Ectodermal cell (in vitro differentiated cells): ENCODE results near the gene KRT16.
"Not testable (repeated sequence)": the region's sequence is repeated elsewhere in the genome, so short reads cannot be mapped to it uniquely, and the experiment has no call there.

Source experiments
- H3K27ac ChIP-seq: 2 replicates; pipeline ENCODE4 v1.7.0; 2013; ENCODE audit warnings: mild to moderate bottlenecking, low read depth, low read length; ENCODE audit not compliant: insufficient read depth, poor library complexity, severe bottlenecking
- H3K27me3 ChIP-seq: 2 replicates; pipeline ENCODE4 v1.7.0; 2013; ENCODE audit warnings: mild to moderate bottlenecking, low read length; ENCODE audit not compliant: insufficient read depth, control insufficient read depth, poor library complexity, severe bottlenecking
- H3K36me3 ChIP-seq: one replicate; pipeline ENCODE4 v1.7.0; 2013; ENCODE audit warnings: low read length; ENCODE audit not compliant: control insufficient read depth, insufficient read depth
- H3K4me1 ChIP-seq: one replicate; pipeline ENCODE4 v1.7.0; 2013; ENCODE audit warnings: low read length; ENCODE audit not compliant: control insufficient read depth, insufficient read depth
- H3K4me3 ChIP-seq: 2 replicates; pipeline ENCODE4 v1.7.0; 2013; ENCODE audit warnings: low read depth, low read length, control low read depth; ENCODE audit not compliant: insufficient read depth
- H3K9me3 ChIP-seq: 2 replicates; pipeline ENCODE4 v1.7.0; 2013; ENCODE audit warnings: mild to moderate bottlenecking, low read length, moderate library complexity; ENCODE audit not compliant: control insufficient read depth
- WGBS, 2 experiments: methylation state at CpG; one replicate each; pipeline ENCODE4 v1.1.7; 2013; ENCODE audit warnings: missing lambda C conversion rate in 2 of 2; 5-methylcytosine and 5-hydroxymethylcytosine counted together

The KRT16 gene

DNA sequence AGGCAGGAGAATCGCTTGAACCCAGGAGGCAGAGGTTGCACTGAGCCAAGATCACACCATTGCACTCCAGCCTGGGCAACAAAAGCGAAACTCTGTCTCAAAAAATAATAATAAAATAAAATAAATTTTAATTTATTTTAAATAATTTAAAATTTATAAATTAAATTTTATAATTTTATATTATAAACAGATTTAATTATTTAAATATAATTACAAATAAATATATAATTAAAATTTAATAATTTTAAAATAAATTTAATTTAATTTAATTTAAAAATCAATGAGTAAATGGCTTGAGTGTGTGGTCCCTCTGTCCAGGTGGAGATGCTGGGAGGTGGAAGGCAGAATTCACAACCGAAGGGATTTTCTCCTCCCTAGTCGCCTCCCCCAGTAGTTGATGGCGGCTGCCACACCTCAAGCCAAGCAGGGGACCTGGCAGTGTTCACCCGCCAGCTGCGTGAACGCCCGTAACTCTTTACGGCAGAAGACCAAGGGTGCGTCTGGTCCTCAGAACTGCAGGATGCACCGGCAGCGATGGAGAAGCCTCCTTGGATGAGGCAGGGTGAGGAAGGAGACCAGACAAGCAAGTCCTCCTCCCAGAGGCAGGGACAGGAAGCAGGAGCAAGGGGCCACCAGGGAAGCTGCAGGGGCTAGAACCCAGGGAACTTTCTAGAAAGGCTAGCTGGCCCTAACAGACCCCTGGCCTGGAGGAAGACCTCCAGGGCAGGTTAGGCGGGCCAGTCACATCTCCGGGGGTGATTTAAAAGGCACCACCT lies 34.7 kb upstream of the KRT16 start:
- Histone ChIP-seq H3K27me3 (peaks cover 6% of the 10 kb centered on the region), H3K4me3 (no peak overlapping the region), H3K4me1 (peaks cover 4% of the 10 kb centered on the region), H3K27ac (no peak overlapping the region), H3K36me3 (no peaks in the 10 kb centered on the region), H3K9me3 (no peaks in the 10 kb centered on the region)
- WGBS, 2 experiments, result 91 to 92% methylated on average over 14 of the region's 15 CpGs

DNA sequence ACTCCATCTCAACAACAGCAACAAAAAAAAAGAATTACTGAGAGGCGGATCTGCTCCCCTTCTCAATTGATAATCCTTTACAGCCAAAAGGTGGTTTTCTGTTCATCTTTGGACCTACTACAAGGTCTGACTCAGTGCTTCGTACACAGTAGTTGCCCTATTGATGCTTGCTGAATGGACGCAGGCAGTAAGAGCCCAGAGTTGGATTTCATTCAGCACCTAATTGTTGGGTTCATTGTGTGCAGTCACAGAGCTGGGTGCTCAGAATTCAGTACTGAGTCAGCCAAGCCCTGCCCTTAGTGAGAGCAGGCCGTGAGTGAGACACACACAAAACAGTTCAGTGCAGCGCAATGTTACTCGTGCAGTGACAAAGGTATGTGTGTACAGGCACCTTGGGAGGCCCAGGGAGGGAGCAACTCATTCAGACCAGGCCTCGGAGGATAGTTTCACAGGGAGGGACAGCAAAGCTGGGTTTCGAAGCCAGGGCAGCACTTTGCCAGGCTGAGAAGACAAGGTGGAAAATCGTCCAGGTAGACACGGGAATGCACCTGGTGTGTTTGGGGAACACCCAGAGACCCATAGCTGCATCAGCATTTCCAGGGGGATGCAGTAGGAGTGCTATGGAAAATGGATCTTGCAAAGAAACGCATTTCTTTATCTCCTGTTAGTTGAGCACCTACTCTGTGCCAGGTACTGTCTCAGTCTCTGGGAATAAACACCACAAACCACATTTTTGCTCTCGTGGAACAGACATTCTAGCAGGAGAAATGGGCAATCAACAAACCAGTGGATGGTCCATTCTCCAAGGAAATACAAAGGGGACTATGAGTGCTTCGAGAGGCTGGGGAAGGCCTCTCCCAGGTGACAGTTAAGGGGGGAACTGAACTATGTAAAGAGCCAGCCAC lies 29.9 kb upstream of the KRT16 start:
- H3K9me3 ChIP-seq, result no peaks in the 10 kb centered on the region
- H3K27me3 ChIP-seq, result no peaks in the 10 kb centered on the region
- no peak overlapping the region for H3K4me3 ChIP-seq
- no peak overlapping the region for H3K27ac ChIP-seq
- no peaks in the 10 kb centered on the region for H3K36me3 ChIP-seq
- 92 to 94% methylated on average over 13 of the region's 13 CpGs for WGBS, 2 experiments
- no peaks in the 10 kb centered on the region for H3K4me1 ChIP-seq

DNA sequence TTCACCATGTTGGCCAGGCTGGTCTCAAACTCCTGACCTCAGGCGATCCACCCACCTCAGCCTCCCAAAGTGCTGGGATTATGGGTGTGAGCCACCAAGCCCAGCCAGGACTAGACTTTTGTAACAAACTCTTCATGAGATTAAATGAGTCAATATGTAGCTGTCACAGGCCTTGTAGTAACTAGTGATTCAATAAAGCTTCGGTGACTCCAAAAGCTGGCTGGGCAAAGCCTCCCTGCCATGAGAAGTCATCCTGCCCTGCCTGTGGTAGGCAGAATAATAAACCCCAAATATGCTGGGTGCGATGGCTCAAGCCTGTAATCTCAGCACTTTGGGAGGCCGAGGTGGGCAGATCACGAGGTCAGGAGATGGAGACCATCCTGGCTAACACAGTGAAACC lies 28.0 kb upstream of the KRT16 start:
- not testable (repeated sequence) for H3K4me1 ChIP-seq, H3K4me3 ChIP-seq, H3K27ac ChIP-seq, H3K36me3 ChIP-seq, H3K9me3 ChIP-seq, H3K27me3 ChIP-seq
- 93 to 95% methylated on average over 5 of the region's 5 CpGs for WGBS, 2 experiments

DNA sequence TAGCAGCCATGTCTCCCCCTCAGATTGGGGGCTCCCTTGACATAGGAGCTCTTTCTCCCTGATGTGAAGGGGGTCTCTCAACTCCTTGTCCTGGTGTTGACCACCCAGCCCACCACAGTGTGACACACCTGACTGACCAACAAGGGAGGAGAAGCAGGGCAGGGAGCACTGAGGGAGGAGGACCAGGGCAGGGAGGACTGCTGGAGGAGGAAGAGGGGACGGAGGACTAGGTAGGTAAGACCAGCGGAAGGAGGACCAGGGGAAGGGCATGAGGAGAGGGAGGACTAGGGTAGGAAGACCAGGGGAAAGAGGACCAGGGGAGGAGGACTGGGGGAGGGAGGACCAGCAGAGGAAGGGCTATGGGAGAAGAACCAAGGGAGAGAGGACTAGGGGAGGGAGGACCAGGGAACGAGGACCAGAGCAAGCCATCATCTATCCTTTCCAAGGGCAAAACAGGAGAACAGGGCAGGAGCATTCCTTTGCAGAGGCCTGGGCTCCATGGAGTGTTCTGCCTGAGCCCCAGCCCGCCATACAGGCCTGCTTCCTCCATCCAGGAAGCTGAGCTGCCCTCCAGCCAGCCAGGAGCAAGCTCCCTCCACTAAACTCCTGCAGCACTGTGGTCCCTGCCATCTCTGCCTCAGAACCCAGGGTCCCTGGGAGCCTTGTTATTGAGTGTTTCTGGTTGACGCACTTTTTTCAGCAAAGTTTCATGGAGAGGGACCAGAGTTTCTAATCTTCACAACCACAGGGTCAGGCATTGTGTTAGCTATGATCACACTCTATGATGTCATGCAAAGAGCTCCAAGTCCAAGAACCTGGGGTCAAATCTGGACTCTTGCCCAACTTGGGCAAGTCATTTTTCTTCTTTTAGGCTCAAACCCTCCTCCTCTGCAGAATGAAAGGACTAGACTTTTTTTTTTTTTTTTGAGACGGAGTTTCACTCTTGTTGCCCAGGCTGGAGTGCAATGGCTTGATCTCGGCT lies 27.2 kb upstream of the KRT16 start:
- Histone ChIP-seq H3K9me3 (no peaks in the 10 kb centered on the region), H3K27ac (no peak overlapping the region), H3K36me3 (no peaks in the 10 kb centered on the region), H3K4me1 (peaks cover 6% of the 10 kb centered on the region), H3K4me3 (no peak overlapping the region), H3K27me3 (no peaks in the 10 kb centered on the region)
- 91% methylated on average over 7 of the region's 7 CpGs for WGBS, 2 experiments

DNA sequence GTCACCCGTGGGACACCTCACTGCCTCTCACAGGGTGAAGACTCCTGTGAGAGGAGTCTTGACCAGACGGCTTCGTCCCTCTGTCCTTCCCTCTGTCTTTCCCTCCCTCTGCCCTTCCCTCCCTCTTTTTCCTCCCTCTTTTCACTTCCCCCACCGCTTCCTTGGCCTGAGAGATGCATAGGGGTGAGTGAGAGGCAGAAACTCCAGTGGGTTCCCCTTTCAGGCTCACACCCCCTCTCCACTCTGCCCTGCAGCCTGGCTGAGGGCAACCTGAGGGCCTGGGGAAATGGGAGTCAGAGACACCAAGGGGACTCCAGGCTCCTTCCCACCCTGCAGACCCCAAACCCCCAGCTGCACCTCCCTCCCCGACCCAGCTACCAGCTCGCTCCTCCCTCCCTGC lies 26.4 kb upstream of the KRT16 start:
- H3K4me3 ChIP-seq, result no peak overlapping the region
- H3K27me3 ChIP-seq, result no peaks in the 10 kb centered on the region
- no peak overlapping the region for H3K27ac ChIP-seq
- H3K9me3 ChIP-seq, result no peaks in the 10 kb centered on the region
- 76 to 83% methylated on average over 5 to 6 of the region's 6 CpGs for WGBS, 2 experiments
- H3K4me1 ChIP-seq, result peaks cover 6% of the 10 kb centered on the region
- H3K36me3 ChIP-seq, result no peaks in the 10 kb centered on the region

DNA sequence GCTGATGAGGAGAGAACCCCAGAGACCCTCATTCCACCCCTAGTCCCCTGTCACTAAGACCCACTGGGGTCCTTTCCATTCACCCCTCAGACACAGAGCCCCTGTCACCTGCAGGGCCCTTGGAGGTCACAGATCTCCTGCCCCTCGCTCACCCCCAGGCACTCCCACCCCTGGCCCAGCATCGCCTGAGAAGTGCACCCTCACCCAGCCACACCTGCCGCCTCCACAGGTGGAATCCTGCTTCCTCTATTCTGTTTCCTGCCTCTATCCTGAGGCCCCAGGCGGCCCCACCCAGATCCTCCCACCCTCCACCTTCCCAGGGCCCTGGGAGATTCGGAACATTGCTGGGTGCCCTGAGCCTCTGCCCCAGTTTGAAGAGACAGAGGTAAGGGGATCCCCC lies 25.6 kb upstream of the KRT16 start:
- Histone ChIP-seq H3K9me3 (no peaks in the 10 kb centered on the region), H3K27me3 (no peaks in the 10 kb centered on the region), H3K4me1 (peaks cover 6% of the 10 kb centered on the region), H3K4me3 (no peak overlapping the region), H3K27ac (no peak overlapping the region), H3K36me3 (no peaks in the 10 kb centered on the region)
- WGBS, 2 experiments, result 83 to 93% methylated on average over 5 of the region's 5 CpGs

DNA sequence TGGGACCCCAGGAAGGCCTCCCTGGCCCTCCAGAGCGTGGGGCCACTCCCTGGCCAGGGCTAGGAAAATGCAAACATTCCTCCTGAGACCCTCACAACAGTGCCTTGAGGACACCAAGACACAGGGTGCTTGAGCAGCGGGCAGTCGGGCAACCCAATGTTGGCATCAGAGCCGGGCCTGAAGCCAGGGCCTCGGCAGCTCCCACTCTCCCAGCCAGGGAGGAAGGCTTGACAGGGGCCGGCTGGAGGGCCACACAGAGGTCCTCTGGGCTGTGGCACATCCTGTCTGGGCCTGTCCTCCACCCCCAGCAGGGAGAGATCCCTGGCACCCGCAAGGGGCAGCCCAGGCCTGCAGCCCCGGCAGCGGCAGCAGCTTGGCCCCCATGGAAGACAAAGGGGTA lies 24.1 kb upstream of the KRT16 start:
- Histone ChIP-seq H3K27me3 (no peaks in the 10 kb centered on the region), H3K36me3 (no peaks in the 10 kb centered on the region), H3K27ac (no peak overlapping the region), H3K4me3 (no peak overlapping the region), H3K4me1 (peaks cover 6% of the 10 kb centered on the region), H3K9me3 (no peaks in the 10 kb centered on the region)
- 90% methylated on average over 9 of the region's 9 CpGs for WGBS, 2 experiments

DNA sequence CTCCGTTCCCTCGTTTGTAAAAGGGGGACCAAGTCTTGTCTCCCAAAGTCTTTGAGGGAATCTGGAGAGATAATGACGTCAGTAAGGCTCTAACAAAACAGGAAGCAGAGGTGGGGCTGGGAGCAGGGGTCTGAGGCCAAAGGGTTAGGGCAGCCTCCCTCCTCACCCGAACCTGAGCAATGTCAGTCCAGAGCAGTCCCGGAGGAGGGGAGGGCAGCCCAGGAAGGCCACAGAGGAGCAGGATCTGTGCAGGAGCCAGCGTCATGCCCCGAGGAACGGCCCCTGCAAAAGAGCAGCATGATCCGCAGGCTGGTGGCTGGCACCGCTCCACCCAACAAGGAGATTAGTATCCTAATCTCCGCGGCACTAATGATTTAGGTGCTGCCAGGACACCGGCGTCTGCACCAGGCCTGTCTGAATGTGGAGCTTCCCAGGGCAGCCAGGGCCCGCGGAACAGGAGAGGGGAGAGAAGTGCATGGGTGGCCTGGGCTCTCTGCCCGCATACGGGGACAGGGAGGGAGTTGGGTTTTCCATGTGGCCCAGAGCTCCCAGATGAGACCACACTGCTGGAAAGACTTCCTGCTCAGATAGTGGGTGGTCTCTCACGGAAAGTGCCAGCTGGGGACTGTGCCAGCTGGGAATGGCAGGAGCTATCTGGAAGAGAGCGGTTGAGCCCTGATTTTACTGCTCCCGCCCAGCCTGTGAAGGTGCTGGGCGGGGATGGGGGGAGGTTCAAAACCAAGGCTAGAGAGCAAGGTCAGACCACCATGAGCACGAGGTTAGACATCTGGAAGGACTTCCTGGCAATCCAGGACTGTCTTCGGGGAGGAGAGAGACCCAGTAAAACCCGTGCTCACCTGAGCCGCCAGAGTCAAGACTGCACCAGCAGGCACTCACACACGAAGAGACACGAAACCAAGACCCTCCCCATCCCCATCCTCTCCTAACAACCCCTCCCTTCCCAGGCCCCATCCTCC lies 22.8 kb upstream of the KRT16 start:
- H3K4me1 ChIP-seq, result peaks cover 6% of the 10 kb centered on the region
- no peak overlapping the region for H3K27ac ChIP-seq
- WGBS, 2 experiments, result 76 to 78% methylated on average over 28 of the region's 28 CpGs
- no peak overlapping the region for H3K4me3 ChIP-seq
- H3K36me3 ChIP-seq, result no peaks in the 10 kb centered on the region
- H3K9me3 ChIP-seq, result no peaks in the 10 kb centered on the region
- H3K27me3 ChIP-seq, result no peaks in the 10 kb centered on the region

DNA sequence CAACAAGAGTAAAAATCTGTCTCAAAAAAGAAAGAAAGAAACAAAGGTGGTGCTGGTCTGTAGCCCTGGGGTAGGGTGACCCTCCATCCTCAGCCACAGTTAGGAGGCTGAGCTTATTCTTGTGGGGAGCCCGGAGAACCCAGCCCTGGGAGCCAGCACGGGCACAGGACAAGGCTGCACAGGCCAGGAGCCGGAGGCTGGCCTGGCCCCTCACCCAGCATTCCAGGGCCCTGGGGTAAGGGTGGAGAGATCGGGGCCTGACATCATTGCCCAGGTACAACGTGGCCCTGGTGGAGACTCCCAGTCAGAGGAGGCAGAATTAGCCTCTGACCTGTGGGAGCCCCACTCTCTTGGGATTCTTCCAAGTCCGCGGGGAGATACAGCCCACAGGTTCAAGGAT lies 22.1 kb upstream of the KRT16 start:
- Histone ChIP-seq H3K27me3 (no peaks in the 10 kb centered on the region), H3K27ac (no peak overlapping the region), H3K36me3 (no peaks in the 10 kb centered on the region), H3K9me3 (no peaks in the 10 kb centered on the region), H3K4me3 (no peak overlapping the region), H3K4me1 (peaks cover 6% of the 10 kb centered on the region)
- 77 to 86% methylated on average over 7 of the region's 7 CpGs for WGBS, 2 experiments
